Endothelial cell of umbilical vein (primary cell): Measurements from ENCODE around the gene CPNE9. TPM values are rescaled to one million over a fixed set of nuclear protein-coding genes. Genes with fewer than 3 reads are reported as not detected.

Experiments
- BruUV-seq: library from RNA; stranded (reverse); fragments of 400-500 nt; replicated peaks from 2 replicates; lab custom pipeline; 2021; lab: Mats Ljungman, UMichigan
- CTCF ChIA-PET: fragments of 300-600, 350-600 bp; sonication (Branson Sonifier 250); formaldehyde crosslinking; loops from one replicate; lab custom pipeline; 2021; ENCODE audit warnings: antibody characterized with exemption, inconsistent platforms; lab: Charles Lee
- POLR2A ChIA-PET: fragments of 300-600, 350-600 bp; sonication (Branson Sonifier 250); formaldehyde crosslinking; loops from one replicate; lab custom pipeline; 2021; ENCODE audit warnings: antibody characterized with exemption, inconsistent platforms; lab: Charles Lee
- DNase-seq: peaks from one replicate; pipeline ENCODE4 v3.0.0-alpha.2; 2011; ENCODE audit warnings: low read depth, low spot score
- FAIRE-seq: peaks from 2 replicates; lab custom pipeline; 2011; peaks lifted over from hg19 to GRCh38; lab: Jason Lieb, UNC
- H2AFZ ChIP-seq: 2 replicates; pipeline ENCODE4 v1.6.0; 2012; ENCODE audit warnings: low read depth, low read length, control low read depth, inconsistent platforms
- H3K27ac ChIP-seq: 2 replicates; pipeline ENCODE4 v1.5.1; 2011; ENCODE audit warnings: low read depth, mild to moderate bottlenecking, control low read depth, low read length, moderate library complexity; ENCODE audit not compliant: insufficient read depth
- H3K27me3 ChIP-seq, 2 experiments: 2 replicates each; pipeline versions ENCODE4 v1.6.0 to v1.6.1; 2011; ENCODE audit warnings: low read length in 2 of 2, mixed read lengths in 1 of 2; ENCODE audit not compliant: control insufficient read depth in 2 of 2, insufficient read depth in 2 of 2
- H3K36me3 ChIP-seq, 2 experiments: 2 replicates in 1 of 2; 3 replicates in 1 of 2; pipeline ENCODE4 v1.5.1; 2011; ENCODE audit warnings: low read length in 2 of 2, mild to moderate bottlenecking in 1 of 2, moderate library complexity in 1 of 2; ENCODE audit not compliant: control insufficient read depth in 2 of 2, insufficient read depth in 2 of 2; ENCODE audit errors: extremely low read depth in 1 of 2
- H3K4me1 ChIP-seq: 3 replicates; pipeline ENCODE4 v1.5.1; 2011; ENCODE audit warnings: mild to moderate bottlenecking, low read length; ENCODE audit not compliant: control insufficient read depth, insufficient read depth; ENCODE audit errors: extremely low read depth
- H3K4me2 ChIP-seq: 2 replicates; pipeline ENCODE4 v1.6.1; 2011; ENCODE audit warnings: low read length, control low read depth, mixed read lengths; ENCODE audit not compliant: insufficient read depth
- H3K4me3 ChIP-seq, 3 experiments: fragments of 200-600 bp in 1 of 3; sonication (generic), shearing (Covaris generic) in 1 of 3; replicated peaks in 1 of 3; 2 replicates each; pipeline ENCODE4 v1.5.1; 2011 to 2016; ENCODE audit warnings: control low read depth in 3 of 3, low read length in 3 of 3, mild to moderate bottlenecking in 2 of 3, inconsistent platforms in 1 of 3, low read depth in 1 of 3, moderate library complexity in 1 of 3; ENCODE audit not compliant: insufficient read depth in 1 of 3
- H3K79me2 ChIP-seq: 2 replicates; pipeline ENCODE4 v1.6.0; 2012; ENCODE audit warnings: low read length, inconsistent platforms; ENCODE audit not compliant: control insufficient read depth, insufficient read depth
- H3K9ac ChIP-seq: replicated peaks from 2 replicates; pipeline ENCODE3; 2011; ENCODE audit warnings: low read length, control low read depth; ENCODE audit not compliant: insufficient read depth; ENCODE audit errors: extremely low read depth
- H3K9me1 ChIP-seq: replicated peaks from 3 replicates; pipeline ENCODE4 v1.6.0; 2011; ENCODE audit warnings: mild to moderate bottlenecking, low read length; ENCODE audit not compliant: control insufficient read depth, insufficient read depth; ENCODE audit errors: extremely low read depth
- H3K9me3 ChIP-seq: replicated peaks from 2 replicates; pipeline ENCODE4 v1.5.1; 2012; ENCODE audit warnings: low read length, inconsistent platforms; ENCODE audit not compliant: control insufficient read depth, insufficient read depth
- H4K20me1 ChIP-seq: replicated peaks from 2 replicates; pipeline ENCODE3; 2011; ENCODE audit warnings: mild to moderate bottlenecking, low read length; ENCODE audit not compliant: control insufficient read depth, insufficient read depth; ENCODE audit errors: extremely low read depth
- EZH2 ChIP-seq: IDR thresholded peaks from 2 replicates; pipeline ENCODE4 v1.6.1; 2012; ENCODE audit warnings: borderline replicate concordance, low read depth, mild to moderate bottlenecking, moderate library complexity, low read length, inconsistent platforms; ENCODE audit not compliant: severe bottlenecking
- FOS ChIP-seq: IDR thresholded peaks from 2 replicates; pipeline ENCODE4 v1.6.1; 2011; ENCODE audit warnings: mild to moderate bottlenecking, low read length, moderate library complexity, borderline replicate concordance; ENCODE audit not compliant: insufficient read depth
- GATA2 ChIP-seq: IDR thresholded peaks from 2 replicates; pipeline ENCODE4 v1.7.0; 2011; ENCODE audit warnings: low read depth, mild to moderate bottlenecking, moderate library complexity, mixed read lengths, low read length; ENCODE audit not compliant: insufficient read length, insufficient read depth
- JUN ChIP-seq: IDR thresholded peaks from 2 replicates; pipeline ENCODE4 v1.6.1; 2011; ENCODE audit warnings: borderline replicate concordance, low read depth; ENCODE audit not compliant: insufficient read length, insufficient read depth
- MYC ChIP-seq: IDR thresholded peaks from one replicate; pipeline ENCODE4 v1.6.1; 2011; ENCODE audit warnings: mild to moderate bottlenecking, low read depth, low read length
- POLR2A ChIP-seq: IDR thresholded peaks from 2 replicates; pipeline ENCODE4 v1.6.1; 2012; ENCODE audit warnings: low read depth, mild to moderate bottlenecking, control low read depth, low read length
- POLR2AphosphoS5 ChIP-seq: IDR thresholded peaks from 2 replicates; pipeline ENCODE4 v1.6.1; 2012; ENCODE audit warnings: low read depth, mild to moderate bottlenecking, control low read depth, low read length, moderate library complexity; ENCODE audit not compliant: insufficient read depth
- dilution Hi-C: fragments of 300-500 bp; cut with MboI; formaldehyde crosslinking; loops from one replicate; pipeline ENCODE4 v1.15.0; 2019; ENCODE audit warnings: low sequenced_read_pairs; ENCODE audit not compliant: extremely low pct_ligation_motif_present
- intact Hi-C: fragments of 100-400 bp; cut with micrococcal nuclease; formaldehyde crosslinking; loops from one replicate; pipeline ENCODE4 v1.10.0; 2022
- polyA plus RNA-seq, 4 experiments: library from polyadenylated mRNA; depleted of rRNA in 3 of 4; stranded (reverse) in 3 of 4; unstranded in 1 of 4; fragments of >200 nt; gene quantifications; 2 replicates each; pipeline versions ENCODE4 v1.2.1 to v1.2.3, GENCODE V29; 2011 to 2012; ENCODE audit warnings: missing spikeins in 1 of 4
- total RNA-seq: library from RNA; stranded (reverse); gene quantifications from 2 replicates; pipeline ENCODE4 v1.2.3, GENCODE V29; 2021
- TF ChIP-seq, protein P1 (sequence below): IDR thresholded peaks from 2 replicates; pipeline ENCODE4 v1.6.1; 2011; ENCODE audit not compliant: insufficient read depth, insufficient read length
- TF ChIP-seq, protein P2 (sequence below), 2 donors: IDR thresholded peaks; 1 replicate in 1 of 2; 2 replicates in 1 of 2; pipeline ENCODE4 v1.5.1; 2011; ENCODE audit warnings: low read length in 2 of 2, mild to moderate bottlenecking in 2 of 2, moderate library complexity in 2 of 2, control low read depth in 1 of 2, inconsistent platforms in 1 of 2, low read depth in 1 of 2; ENCODE audit not compliant: insufficient read depth in 1 of 2; ENCODE audit errors: extremely low read depth in 1 of 2

Gene CPNE9
- total and polyA plus RNA-seq, 2 donors (not counting 3 experiments of a cell fraction or from before 2014, with no cell fraction given) = not detected

DNA sequence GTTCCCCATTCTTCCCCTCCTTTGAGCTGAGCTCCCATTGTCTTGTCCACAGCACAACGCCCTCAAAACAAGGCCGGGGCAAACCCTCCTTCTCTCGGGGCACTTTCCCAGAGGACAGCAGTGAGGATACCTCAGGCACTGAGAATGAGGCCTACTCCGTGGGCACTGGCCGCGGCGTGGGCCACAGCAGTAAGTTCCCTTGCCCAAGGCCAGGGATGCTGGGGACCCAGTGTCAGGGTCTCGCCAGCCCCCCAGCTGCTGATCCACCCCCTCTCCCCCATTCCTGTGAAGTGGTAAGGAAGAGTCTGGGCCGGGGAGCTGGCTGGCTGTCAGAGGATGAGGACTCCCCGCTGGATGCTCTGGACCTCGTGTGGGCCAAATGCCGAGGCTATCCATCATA lies 41.9 kb downstream of the CPNE9 start:
- intact Hi-C loops (no loop called here), dilution Hi-C loops (no loop called here)
- Histone ChIP-seq H3K4me1 (peaks cover 24% of the 10 kb centered on the region), H3K79me2 (peaks cover 3% of the 10 kb centered on the region), H3K4me3 (no peak overlapping the region), H3K4me2 (no peak overlapping the region), H3K9ac (no peak overlapping the region), H4K20me1 (no peaks in the 10 kb centered on the region), H3K9me1 (no peaks in the 10 kb centered on the region), H3K36me3 (peaks cover 28 to 71% of the 10 kb centered on the region in 2 experiments), H2AFZ (no peak overlapping the region), H3K27me3 (no peaks in the 10 kb centered on the region), H3K27ac (no peak overlapping the region), H3K9me3 (no peaks in the 10 kb centered on the region)
- POLR2A ChIA-PET = no interaction called here
- TF ChIP-seq MYC = no peak
- TF ChIP-seq GATA2 = no peak
- TF ChIP-seq FOS = no peak
- TF ChIP-seq EZH2 = no peak
- TF ChIP-seq, protein P1, sequence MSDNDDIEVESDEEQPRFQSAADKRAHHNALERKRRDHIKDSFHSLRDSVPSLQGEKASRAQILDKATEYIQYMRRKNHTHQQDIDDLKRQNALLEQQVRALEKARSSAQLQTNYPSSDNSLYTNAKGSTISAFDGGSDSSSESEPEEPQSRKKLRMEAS = no peak
- TF ChIP-seq POLR2AphosphoS5 = no peak
- TF ChIP-seq JUN = no peak
- no peak for TF ChIP-seq POLR2A
- TF ChIP-seq, protein P2, sequence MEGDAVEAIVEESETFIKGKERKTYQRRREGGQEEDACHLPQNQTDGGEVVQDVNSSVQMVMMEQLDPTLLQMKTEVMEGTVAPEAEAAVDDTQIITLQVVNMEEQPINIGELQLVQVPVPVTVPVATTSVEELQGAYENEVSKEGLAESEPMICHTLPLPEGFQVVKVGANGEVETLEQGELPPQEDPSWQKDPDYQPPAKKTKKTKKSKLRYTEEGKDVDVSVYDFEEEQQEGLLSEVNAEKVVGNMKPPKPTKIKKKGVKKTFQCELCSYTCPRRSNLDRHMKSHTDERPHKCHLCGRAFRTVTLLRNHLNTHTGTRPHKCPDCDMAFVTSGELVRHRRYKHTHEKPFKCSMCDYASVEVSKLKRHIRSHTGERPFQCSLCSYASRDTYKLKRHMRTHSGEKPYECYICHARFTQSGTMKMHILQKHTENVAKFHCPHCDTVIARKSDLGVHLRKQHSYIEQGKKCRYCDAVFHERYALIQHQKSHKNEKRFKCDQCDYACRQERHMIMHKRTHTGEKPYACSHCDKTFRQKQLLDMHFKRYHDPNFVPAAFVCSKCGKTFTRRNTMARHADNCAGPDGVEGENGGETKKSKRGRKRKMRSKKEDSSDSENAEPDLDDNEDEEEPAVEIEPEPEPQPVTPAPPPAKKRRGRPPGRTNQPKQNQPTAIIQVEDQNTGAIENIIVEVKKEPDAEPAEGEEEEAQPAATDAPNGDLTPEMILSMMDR (IDR thresholded peaks at IDR 0.05; ENCODE audit: extremely low read depth in 1 of 2, insufficient read depth in 1 of 2, low read depth in 1 of 2, low read length in 2 of 2) = no peak
- no peak for FAIRE-seq
- no peak for DNase-seq
- no TSS peak for BruUV-seq
- CTCF ChIA-PET = interaction anchor here (1.3 kb wide), 1 partner anchor 8 kb away, joined by 3 read pairs; no protein-coding TSS in a partner anchor
